GM18517 (cell line): ENCODE data around the gene RAD18.

Experiments
- ATAC-seq: cut with Tn5 transposase; IDR thresholded peaks from one replicate; pipeline ENCODE4 v1.9.1; 2021; ENCODE audit warnings: mild to moderate bottlenecking, moderate library complexity; ENCODE audit not compliant: unreplicated experiment

RAD18 gene

DNA sequence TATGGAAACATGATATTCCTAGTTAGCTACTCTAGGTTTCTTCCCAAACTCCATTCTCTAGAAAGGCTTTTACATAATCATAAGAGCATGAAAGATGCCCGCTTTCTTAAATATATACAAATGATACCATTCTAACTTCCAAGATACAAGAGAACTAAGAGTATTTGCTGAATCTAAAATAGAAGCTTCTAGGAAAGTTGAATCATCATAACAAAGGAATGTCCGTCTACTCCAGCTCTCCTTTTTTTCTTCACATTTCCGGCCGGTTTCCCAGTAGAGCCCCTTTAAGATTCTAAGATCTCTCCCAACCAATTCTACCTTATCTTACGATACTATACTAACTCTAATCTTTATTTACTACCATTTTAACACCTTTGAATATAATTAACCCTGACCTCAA, 60.1 kb downstream of the RAD18 start:
- ATAC-seq, result no peak

- no peak for ATAC-seq
These were observed 62.4 kb downstream of the RAD18 start for GRCh38 chr3:8900869-8901268.

DNA sequence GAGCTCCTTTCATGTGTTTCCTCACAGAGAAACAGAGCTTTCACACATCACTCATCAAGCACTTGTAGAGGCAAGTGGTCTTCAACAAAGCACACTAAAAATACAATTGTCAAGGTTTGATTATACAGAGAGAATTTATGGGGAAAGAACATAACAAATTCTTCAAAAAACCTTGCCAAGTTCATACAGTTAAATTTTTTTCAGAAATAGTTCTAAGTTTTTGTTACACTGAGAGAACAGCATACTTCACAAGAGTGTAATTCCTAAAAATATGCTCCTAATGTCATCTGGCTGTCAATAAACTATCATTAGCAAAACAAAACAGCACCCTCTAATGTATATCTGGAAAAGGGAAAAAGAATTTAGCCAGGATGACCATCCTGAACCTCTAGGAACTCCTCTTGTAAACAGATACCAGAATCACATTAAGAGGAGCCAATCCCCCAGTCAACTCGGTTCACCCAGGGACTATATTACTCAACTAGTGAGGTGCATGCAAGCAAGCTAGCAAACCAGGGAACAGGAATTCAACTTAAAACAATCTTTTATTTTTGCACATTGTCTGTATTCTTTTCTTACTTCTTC, 63.3 kb downstream of the RAD18 start:
- no peak for ATAC-seq

- ATAC-seq, result no peak
These were observed 67.4 kb downstream of the RAD18 start for GRCh38 chr3:8895829-8896228.

- no peak for ATAC-seq
These were observed 70.3 kb downstream of the RAD18 start for GRCh38 chr3:8893001-8893400.

GRCh38 chr3:8891774-8892173, 71.5 kb downstream of the RAD18 start:
- ATAC-seq, result no peak

GRCh38 chr3:8891303-8891702, 72.0 kb downstream of the RAD18 start:
- no peak for ATAC-seq

GRCh38 chr3:8888301-8888915, 74.9 kb downstream of the RAD18 start:
- no peak for ATAC-seq

DNA sequence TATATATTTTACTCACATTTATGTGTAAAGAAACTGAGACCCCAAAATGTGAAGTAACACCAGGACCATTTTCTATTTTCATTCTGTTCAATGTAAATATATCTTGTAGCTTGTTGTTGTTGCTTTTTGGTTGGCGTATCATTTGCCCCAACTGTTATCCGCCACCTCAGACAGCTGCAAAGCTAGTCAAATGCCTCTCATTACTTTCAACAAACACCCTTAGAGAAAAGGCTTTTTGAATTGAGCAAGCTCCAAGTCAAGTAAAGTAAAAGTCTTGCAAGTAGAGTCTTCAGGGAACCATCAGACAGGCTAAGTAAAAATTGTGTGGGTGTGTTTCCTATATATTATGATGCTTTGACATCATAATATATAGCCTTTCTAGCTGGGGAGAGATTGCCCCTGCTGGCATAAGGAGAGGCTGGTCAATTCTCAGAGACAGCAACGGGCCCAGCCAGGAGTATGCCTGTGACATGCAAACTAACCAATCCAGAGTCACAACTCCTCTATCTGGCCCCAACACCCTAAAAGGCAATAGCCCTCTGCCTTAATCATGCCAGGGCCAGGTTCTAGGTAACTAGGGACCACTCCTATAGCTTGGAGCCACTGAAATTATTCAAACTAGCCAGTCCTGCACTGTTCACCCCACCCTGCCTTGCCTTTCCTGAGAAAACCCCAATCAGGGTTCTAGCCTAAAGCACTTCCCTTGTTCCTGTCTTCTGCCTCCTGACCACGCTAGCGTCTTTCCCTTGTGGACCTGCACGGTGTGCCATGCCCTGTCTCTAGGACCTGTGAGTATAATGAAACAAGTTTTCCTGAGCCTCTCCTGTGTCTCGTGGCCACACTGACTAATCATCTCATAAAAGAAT, 75.6 kb downstream of the RAD18 start:
- no peak for ATAC-seq

DNA sequence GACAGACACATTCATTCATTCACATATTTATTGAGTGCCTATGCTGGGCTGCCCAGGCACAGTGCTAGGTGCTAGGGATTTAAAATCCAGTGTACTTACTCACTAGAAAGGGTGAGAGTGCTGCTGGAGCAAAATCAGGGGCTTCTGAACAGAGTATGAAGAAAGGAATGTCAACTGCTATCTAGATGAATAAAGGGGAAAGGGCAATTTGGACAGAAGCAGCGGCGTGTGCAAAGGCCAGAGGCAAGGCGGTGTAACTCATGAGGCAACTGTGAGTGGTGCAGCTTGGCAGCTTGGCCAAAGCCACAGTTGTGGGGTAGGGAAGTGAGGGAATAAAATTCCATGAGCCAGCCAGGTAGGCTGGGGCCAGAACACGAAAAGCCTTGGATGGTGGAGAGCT, 76.7 kb downstream of the RAD18 start:
- ATAC-seq, result no peak

GRCh38 chr3:8885536-8886316, 77.5 kb downstream of the RAD18 start:
- no peak for ATAC-seq

DNA sequence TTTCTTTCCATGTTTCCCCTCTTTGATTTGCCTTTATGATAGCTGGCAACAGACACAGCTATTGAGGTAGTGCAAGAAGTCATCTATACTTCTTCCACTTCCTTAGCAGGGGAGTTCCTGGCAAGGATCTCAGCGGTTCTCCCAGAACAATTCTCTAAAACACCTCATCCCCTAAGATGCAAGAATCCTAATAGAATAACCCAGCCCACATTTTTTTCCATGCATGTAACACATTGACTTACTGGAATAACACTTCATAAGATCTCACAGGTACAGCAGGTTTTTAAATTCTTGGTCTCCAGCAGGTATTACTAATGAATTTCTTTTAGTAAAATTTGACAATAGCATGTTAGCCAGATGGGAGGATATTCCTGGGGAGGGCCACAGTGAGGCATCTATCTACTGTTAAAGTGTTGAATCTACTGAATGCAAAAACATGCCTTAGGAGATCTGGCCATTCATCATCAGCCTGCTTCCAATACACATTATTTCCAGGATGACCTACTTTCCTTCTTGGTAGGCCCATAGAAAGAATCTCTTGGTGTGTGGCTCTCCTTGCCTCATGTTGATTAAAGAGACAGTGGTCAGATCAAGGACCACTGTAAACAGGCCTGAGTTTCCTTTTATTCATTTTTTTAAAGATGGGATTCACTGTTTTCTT, 78.5 kb downstream of the RAD18 start:
- no peak for ATAC-seq

- no peak for ATAC-seq
These were observed 80.6 kb downstream of the RAD18 start for GRCh38 chr3:8882642-8883041.

DNA sequence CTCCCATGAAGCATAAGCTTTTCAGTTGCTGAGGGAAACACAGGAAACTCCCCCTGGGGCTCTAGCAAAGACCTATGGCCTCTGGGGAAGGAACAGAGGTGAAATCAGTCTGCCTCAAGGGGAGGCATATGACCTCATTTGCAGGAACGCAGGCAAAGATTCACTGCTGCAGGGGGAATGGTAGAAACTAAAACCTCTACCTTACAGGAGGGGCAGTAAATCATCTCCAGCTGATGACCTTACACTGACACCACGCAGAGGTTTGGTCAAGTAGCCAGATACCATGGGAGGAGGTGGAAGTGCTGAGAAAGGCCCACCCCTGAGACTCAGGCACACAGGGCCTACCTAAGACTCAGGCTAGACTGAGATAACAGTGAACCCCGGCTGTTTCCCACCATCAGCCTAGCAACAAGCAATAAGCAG, 81.1 kb downstream of the RAD18 start:
- ATAC-seq, result peak; percentile 49

DNA sequence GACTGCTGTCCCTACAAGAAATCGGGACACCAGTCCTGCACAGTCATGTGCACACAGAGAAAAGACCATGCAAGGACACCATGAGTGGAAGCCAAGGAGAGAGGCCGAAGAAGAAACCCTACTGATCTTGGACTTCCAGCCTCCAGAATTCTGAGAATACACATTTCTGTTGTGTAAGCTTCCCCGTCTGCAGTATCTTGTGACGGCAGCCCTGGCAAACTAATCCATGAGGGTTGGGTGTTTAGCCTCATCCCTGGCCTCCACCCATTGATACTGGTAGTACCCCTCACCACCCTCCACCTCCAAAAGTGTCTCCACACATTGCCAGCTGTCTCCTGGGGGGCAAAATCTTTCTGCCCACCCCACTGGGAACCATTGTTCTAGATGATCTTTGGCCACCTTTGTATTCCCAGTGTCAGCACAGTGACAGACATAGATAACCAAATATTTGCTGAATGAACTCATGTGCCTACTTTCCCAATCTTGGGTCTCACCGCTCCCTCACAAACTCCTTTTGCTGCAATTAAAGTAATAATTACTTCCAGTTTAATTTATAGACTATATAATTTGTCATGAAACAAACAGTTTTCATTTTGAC, 83.8 kb downstream of the RAD18 start:
- ATAC-seq, result no peak

- no peak for ATAC-seq
These were observed 87.4 kb downstream of the RAD18 start for GRCh38 chr3:8875836-8876235.

DNA sequence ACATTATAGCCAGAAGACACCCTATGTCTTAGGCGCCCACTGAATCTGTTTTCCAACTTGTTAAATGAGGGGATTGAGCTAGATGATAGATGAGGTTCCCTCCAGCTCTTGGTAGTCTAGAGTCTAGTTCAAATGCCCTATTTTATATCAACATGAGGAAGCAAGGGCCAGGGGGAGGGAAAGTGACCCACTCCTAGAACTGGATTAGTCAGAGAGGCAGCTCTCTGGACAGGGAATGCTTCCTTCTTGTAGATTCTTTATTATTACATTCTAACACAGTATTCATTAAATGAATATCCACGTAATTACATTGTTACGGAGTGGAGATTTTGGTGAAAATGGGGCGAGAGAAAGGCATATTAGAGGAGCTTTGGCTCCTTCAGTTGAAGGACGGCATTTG, 89.5 kb downstream of the RAD18 start:
- no peak for ATAC-seq

- no peak for ATAC-seq
These were observed 91.0 kb downstream of the RAD18 start for GRCh38 chr3:8872261-8872660.

GRCh38 chr3:8871306-8871705, 92.0 kb downstream of the RAD18 start:
- no peak for ATAC-seq

GRCh38 chr3:8870134-8870533, 93.1 kb downstream of the RAD18 start:
- ATAC-seq, result no peak
